HG02943 (cell line): ENCODE measurements around the gene NUP107.
"Not testable (repeated sequence)": the region's sequence is repeated elsewhere in the genome, so short reads cannot be mapped to it uniquely, and the experiment has no call there.

Source experiments
- ATAC-seq: cut with Tn5 transposase; IDR thresholded peaks from one replicate; pipeline ENCODE4 v1.9.1; 2021; ENCODE audit warnings: mild to moderate bottlenecking, low read depth, moderate library complexity; ENCODE audit not compliant: unreplicated experiment

NUP107 gene

DNA sequence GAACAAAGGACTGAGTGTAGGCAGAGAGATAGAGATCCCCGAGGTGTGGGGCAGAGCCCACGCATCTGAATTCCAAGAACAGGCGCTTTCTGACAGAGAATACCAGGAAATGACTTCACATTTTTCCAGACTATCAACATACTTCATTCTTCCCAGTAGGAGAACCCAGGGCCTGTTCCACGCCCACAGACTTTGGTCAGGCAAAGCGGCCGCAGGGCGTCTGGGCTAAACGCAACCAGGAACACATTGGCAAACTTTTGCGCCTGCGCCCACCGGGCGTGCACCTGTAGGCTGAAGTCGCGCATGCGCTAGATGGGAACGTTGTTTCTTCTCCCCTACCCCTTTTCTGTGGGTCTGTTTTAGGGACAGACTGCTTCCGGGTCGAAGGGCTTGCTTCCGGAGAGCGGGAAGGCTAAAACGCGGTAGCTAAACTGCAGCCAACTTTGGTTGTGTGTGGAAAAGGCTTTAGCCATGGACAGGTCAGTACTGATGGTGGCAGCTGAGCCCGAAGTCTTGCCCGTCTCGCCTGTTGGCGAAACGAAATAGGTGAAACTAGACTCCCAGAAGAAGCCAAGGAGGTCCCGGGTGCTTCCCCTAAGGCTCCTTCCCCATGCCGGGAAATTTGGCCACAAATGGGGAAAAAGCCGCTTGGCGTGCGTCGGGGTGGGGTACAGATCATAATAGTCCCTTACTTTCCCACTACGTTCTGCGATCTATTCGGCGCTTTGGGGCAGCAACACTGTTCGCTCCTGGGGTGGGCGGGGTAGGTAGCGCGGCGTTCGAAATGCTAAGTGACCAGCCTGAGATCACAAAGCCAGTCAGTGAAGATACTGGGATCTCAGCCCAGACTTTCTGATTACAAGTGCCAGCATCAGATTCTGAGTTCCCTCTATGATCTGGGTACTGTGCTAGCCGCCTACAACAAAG lies at the start of gene NUP107:
NUP107 (plus strand) TSS at position 384 of the 927 bp plus-strand sequence; CDS start at position 472, 88 bp downstream.
- peak; percentile 98 for ATAC-seq

DNA sequence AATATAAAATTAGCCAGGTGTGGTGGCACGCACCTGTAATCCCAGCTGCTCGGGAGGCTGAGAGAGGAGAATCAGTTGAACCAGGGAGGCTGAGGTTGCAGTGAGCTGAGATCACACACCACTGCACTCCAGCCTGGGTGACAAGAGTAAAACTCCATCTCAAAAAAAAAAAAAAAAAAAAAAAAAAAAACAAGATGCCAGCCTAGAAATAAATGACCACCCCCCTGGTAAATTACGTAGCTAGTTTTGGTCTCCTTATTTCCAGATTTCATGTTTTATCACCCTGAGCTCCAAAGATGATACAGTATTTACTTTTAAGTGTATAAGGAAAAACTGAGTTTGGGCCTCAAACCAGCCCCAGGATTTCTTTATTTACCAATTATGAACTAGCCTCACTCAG lies 49.3 kb upstream of the NUP107 start:
- ATAC-seq = not testable (repeated sequence)

DNA sequence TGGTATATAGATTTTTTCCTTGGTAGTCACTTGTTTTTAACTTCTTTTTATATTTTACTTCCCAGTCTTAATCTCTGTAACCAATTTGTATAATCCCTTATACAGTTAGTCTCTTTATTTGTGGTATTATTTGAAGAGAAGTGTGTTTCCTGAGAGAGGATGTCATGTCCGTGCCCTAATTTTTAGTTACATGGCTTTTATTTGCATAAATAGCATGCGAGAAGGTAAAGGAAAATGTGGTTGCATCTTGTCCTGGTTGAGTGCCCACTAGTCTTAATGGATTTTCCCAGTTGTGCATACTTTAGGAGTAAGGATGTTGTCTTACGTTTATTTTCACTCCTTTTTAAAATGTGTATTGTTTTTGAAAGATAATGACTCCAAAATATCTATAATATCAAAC lies 48.6 kb upstream of the NUP107 start:
- no peak for ATAC-seq

DNA sequence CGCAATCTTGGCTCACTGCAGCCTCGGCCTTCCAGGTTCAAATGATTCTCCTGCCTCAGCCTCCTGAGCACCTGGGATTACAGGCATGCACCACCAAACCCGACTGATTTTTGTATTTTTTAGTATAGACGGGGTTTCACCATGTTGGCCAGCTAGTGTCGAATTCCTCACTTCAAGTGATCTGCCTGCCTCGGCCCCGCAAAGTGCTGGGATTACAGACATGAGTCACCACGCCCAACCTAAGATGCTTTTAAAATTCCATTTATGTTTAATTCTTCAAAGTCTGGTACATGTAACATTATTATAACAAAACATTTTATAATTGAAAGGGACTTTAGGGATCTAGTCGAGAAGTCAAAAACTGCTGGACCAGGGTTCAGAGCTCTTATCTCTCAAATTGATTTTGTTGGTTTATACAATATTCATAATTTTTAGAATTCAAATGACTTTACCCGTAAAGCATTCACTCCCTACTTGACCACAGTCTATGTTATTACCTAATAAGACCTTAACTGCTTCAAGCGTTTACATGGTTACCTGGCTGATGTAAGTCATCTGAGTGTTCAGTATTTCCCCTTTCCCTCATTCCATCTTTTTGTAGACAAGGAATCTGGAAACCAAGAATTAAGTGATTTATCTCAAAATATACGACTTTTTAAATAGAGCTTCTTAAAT lies 47.9 kb upstream of the NUP107 start:
- ATAC-seq = no peak

- no peak for ATAC-seq
Observed at GRCh38 chr12:68639396-68639767, 47.4 kb upstream of the NUP107 start.

DNA sequence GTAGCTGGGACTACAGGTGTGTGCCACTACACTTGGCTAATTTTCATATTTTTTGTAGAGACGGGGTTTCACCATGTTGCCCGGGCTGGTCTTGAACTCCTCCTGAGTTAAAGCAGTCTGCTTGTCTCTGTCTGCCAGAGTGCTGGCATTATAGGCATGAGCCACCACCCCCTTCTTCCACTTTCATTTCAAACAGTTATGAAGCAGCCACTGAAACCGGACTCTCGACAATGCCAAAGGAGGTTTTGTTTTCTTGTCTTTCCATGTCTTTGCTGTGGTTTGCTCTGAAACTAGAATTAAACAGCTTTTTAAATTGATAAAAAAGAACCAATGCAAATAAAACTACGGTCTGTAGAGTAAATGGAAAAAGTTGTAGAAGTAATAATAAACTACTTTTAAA lies 45.6 kb upstream of the NUP107 start:
- peak; percentile 94 for ATAC-seq

DNA sequence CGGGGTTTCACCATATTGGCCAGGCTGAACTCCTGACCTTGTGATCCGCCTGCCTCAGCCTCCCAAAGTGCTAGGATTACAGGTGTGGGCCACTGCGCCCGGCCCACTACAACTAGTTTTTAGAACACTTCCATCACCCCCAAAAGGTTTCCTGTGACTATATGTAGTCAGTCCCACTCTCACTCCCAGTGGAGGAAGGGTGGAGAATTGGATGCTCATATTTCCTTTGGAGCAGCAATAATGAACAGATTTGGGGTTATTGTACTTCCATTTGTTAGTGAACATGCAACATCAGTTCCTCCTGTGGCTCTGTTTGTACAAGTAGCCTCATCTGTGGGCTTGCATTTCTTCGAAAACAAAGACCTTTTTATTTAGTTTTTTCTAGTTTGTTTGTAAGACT lies 40.3 kb upstream of the NUP107 start:
- ATAC-seq = no peak

GRCh38 chr12:68647507-68647906 lies 39.3 kb upstream of the NUP107 start:
- no peak for ATAC-seq

GRCh38 chr12:68648179-68648578 lies 38.6 kb upstream of the NUP107 start:
- no peak for ATAC-seq

- no peak for ATAC-seq
Observed at GRCh38 chr12:68665016-68665569, 21.7 kb upstream of the NUP107 start.

DNA sequence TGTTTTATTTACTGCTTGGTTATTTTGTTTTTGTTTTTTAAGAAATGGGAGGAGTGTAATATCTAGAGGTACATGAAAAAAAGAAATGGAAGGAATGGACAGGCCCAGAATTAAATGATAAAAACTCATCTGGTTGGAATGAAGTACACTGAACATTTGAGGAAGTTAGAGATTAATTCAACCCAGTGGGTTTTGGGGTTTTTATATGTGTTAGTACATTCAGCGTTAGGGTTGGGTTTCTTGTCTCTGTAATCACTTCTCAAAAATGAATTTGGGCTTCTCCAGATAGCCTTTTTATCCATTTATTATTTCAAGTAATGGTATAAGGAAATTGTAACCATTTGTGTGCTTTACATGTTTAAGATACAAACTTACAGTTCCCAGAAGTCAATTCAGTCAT lies 19.5 kb upstream of the NUP107 start:
- no peak for ATAC-seq

DNA sequence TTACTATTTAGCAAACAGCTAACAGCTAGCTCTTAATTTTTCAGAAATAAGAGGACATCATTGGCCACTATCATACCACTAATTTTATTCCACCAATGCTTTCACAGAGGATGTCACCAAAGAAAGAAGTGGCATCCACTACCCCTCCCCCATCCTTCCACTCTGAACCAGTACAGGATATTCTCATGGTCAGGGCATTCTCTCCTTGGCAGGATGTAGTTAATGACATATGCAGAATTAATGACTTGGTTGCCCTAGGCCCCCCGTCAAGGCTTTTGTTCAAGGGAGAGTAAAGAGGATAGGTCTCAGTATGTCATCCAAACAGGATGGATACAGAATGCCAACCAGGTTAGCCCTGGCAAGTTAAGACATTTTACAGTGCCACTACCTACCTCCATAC lies 18.9 kb upstream of the NUP107 start:
- ATAC-seq = no peak

- no peak for ATAC-seq
Observed at GRCh38 chr12:68671179-68671578, 15.6 kb upstream of the NUP107 start.

DNA sequence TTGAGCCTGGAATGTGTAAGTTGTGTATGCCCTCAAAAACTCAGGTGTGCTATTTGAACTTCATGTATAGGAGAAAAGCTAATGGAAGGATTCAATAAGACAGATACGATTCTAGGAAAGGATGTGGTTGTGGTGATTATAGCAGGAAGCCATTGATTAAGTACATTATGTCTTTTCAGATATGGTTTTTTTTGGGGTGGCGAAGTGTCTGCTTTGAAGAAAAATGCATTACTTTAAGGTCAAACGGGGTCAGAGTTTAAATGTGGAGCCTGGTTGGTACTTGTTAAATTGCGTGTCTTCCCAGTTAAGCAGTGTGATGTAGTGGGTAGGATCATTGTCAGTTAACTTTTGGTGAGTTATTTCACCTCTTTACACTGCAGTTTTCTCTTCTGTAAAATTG lies 13.0 kb upstream of the NUP107 start:
- ATAC-seq = no peak

GRCh38 chr12:68674376-68674775 lies 12.4 kb upstream of the NUP107 start:
- no peak for ATAC-seq

DNA sequence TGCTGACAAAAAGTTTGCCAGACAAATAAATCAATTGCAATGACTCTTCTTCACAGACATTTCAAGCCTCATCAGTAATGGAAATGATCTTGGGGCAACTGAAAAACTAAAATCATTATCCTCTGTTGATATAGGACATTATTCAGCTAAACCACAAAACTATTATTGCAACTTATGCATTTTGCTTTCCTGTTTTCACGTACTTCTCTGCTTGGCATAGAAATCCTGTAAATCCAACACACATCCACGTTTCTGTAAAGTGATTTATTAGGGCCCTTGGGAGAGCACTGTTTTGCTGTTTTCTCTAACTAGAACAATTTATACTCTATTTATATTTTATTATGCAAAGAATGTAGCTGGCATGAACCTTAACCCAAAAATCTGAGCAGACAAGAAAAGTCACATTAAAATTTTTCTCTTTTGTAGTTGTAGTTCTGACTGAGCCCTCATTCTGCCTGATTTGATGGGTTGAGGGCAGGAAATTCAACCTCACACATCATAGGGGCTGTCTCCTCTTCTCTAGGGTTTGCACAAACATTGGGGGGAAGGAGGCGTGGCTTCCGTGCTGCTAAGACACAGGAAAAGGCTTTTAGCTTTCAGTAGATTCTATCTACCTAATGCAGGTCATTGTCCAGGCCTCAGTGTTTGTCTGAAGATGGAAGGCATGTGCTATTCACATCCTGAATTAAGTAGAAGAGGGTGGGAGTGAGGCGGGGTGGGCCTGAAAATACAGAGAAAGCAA lies 11.5 kb upstream of the NUP107 start:
- ATAC-seq = no peak

- not testable (repeated sequence) for ATAC-seq
Observed at GRCh38 chr12:68676854-68677253, 9.9 kb upstream of the NUP107 start.

GRCh38 chr12:68686262-68686594 lies 550 bp upstream of the NUP107 start:
- no peak for ATAC-seq

DNA sequence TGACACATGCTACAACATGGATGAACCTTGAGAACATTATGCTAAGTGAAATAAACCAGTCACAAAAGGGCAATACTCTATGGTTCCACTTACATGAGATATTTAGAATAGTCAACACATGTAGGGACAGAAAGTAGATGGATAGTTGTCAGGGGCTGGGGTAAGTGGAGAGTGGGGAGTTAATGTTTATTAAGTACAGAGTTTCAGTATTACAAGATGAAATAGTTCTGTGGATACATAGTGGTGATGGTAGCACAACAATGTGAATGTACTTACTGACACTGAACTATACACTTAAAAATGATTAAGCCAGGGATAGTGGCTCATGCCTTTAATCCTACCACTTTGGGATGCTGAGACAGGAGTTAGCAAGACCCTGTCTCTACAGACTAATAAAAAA lies 8.7 kb downstream of the NUP107 start:
- no peak for ATAC-seq

DNA sequence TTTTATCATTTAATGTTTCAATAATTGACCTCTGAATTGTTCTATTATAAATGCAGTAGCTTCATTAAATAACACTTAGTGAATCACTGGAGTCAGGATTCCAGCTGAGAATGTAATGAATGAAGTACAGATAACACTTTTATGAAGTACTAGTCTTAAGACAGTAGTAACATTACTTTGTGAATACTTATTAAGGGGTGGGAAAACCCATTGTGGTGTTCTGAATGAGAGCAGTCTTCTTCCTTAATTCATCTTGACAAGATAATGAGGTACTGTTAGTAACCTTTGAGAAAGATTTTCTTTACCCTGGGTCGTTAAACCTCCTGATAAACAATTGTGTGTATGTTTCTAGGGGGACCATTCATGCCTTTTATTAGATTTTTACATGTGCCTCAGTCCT lies 12.7 kb downstream of the NUP107 start:
- ATAC-seq = no peak

- no peak for ATAC-seq
Observed at GRCh38 chr12:68727776-68728175, 41.0 kb downstream of the NUP107 start.
